ENCODE data around the gene ST6GALNAC3.

ST6GALNAC3 gene

GRCh38 chr1:76142771-76143540, 68.4 kb downstream of the ST6GALNAC3 start:
- DNase-seq (ENCODE audit: low spot score), result no peak

- DNase-seq (ENCODE audit: low spot score), result no peak
These were observed 69.7 kb downstream of the ST6GALNAC3 start for GRCh38 chr1:76144247-76144646.

- no peak for DNase-seq (ENCODE audit: low spot score)
These were observed 70.8 kb downstream of the ST6GALNAC3 start for GRCh38 chr1:76145332-76145731.

DNA sequence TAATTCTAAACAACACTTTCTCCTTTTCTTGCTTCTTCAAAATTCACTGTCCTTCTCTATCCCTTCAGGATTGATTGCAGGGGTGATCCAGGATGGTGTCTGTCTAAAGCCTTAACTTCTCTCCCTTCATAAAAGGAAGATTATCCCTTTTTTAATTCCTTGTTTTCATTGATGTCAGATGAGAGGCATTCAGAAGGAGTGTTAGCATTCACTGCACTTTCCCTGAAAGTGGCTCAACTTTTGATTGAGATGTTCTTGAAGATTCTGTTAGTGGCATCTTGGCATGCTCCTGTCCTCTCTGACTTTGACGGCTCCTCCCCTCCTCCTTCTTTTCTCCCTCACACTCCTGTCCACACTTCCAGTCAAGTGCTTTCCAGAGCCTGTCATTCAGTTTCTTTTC, 71.6 kb downstream of the ST6GALNAC3 start:
- DNase-seq (ENCODE audit: low spot score), result no peak

GRCh38 chr1:76147917-76148316, 73.4 kb downstream of the ST6GALNAC3 start:
- DNase-seq (ENCODE audit: low spot score), result no peak

DNA sequence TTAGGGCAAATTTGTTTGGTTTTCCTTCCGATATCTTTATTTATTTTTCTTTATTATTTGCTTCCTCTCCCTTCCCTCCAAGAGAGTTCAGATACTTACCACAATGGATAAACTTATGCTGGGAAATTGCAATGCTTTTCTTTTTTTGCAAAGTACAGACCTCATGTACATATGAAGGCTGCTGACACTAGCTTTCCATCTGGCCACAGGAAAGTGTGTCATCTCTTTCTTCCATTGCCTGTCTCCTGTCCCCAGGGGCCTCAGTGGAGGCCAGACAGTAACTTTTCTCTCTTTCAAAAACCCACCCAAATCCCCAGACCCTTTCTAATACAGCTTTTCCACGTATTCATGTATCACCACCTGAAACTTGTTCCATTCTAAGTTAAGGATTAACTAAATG, 73.9 kb downstream of the ST6GALNAC3 start:
- no peak for DNase-seq (ENCODE audit: low spot score)

GRCh38 chr1:76153841-76154205, 79.3 kb downstream of the ST6GALNAC3 start:
- DNase-seq (ENCODE audit: low spot score), result no peak

DNA sequence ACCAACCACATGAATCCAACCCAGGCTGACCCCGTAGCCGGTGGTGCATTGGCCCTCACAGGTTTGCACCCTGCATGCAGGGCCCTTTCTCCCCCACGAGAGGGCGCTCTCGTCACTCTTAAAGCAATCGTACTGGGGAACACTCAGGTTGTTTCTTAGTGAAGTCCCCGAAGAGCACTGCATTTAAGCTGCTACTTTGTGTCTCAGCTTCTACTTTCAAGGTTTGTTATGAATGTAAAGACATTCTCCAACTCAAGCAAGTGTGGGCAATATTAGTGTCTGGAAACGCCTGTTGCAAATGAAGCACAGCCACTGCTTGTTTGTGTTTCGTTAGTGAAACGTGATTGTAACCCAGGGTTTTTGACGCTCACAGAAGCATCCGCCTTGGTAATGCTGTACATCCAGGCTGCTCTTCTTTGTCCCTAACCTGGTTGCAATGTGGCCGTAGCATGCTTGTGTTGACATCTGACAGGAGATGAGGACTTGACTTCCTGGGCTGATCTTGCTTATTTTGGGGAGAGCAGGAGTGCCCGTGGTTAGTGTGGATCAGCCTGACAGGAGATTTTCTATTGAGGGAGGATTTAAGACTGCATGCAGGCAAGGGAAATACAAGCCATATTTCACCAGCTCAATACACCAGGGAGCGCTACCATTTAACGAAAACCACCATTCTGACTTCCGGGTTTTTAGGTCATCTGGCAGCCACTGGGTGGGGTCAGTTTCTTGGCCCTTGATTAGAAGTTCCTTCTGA, 79.8 kb downstream of the ST6GALNAC3 start:
- DNase-seq (ENCODE audit: low spot score), result peak; percentile 85

DNA sequence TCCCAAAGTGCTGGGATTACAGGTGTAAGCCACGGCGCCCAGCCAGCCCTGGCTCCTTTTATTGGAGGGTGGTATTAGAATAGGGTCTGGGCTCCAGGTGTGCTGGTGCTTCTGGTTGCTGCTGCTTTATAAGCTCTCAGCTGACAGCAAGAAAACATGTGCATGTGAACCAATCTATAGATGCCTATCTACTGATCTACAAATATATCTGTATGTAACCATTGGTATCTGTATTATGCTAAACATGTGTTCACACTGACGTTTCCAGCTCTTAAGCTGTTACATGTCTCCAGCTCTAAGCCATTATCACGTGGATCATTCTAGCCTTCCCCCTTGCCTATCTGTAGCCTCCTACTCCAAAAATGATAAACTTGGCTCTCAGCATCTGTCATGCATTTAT, 82.4 kb downstream of the ST6GALNAC3 start:
- DNase-seq (ENCODE audit: low spot score), result no peak

GRCh38 chr1:76158126-76158525, 83.6 kb downstream of the ST6GALNAC3 start:
- no peak for DNase-seq (ENCODE audit: low spot score)

DNA sequence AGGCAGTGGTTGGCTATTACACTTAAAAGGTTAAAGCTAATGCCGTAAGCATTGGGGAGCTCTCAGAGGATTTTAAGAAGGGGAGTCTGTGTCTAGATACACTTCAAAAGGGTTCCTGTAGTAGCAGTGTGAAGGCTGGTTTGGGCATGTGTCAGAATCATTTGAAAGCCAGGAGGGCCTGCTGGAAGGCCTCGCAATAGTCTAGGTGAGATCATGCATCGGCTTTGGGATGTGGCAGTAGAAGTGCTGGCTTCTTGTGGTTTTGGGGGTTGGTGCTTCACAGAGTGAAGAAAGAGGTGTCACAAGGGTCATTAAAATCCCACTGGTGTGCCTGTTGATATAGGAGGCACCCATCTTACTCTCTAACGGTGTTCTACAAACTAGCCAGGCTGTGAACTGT, 85.7 kb downstream of the ST6GALNAC3 start:
- DNase-seq (ENCODE audit: low spot score), result no peak

- no peak for DNase-seq (ENCODE audit: low spot score)
These were observed 86.9 kb downstream of the ST6GALNAC3 start for GRCh38 chr1:76161451-76161850.

DNA sequence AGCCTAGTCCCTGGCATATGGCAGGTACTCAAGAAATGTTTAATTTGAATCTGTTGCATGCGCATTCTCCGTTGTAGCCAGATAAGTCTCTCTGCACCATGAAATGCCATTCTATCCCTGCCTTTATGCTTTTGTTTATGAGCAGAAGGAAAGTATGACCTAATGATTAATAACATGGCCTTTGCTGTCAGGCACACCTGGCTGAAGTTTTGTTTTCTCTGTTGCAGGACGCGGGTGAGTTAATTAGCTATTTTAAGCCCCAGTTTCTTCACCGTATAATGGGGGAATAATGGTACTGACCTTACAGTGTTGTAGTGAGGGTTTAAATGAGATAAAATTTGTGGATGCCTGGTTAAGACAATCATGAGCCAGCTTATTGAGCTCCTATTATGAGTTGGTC, 87.7 kb downstream of the ST6GALNAC3 start:
- DNase-seq (ENCODE audit: low spot score), result no peak

DNA sequence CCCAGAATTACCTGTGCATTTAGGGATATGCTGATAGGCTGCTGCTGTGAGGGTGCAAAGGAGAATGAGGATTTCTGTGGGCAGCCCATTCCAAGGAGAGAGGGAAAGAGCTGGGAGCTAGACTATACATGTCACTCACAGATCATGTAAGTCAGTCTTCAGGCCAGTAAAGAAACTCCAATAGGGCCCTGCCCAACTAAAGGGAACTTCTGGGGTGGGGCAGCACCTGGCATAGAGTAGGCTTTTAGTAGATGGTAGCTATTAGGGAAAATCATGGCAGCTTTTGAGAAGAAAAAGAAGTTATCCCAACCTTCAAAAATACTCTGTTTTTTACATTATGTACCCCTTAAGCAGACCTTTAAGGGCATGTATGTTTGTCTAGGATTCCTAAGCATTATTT, 89.6 kb downstream of the ST6GALNAC3 start:
- DNase-seq (ENCODE audit: low spot score), result no peak

GRCh38 chr1:76170084-76170483, 95.5 kb downstream of the ST6GALNAC3 start:
- DNase-seq (ENCODE audit: low spot score), result no peak

- DNase-seq (ENCODE audit: low spot score), result no peak
These were observed 96.0 kb downstream of the ST6GALNAC3 start for GRCh38 chr1:76170513-76170912.

- no peak for DNase-seq (ENCODE audit: low spot score)
These were observed 101.5 kb downstream of the ST6GALNAC3 start for GRCh38 chr1:76176000-76176399.

GRCh38 chr1:76177615-76178014, 103.1 kb downstream of the ST6GALNAC3 start:
- no peak for DNase-seq (ENCODE audit: low spot score)

GRCh38 chr1:76179219-76179698, 104.7 kb downstream of the ST6GALNAC3 start:
- DNase-seq (ENCODE audit: low spot score), result no peak

GRCh38 chr1:76185207-76185606, 110.7 kb downstream of the ST6GALNAC3 start:
- no peak for DNase-seq (ENCODE audit: low spot score)

- no peak for DNase-seq (ENCODE audit: low spot score)
These were observed 112.1 kb downstream of the ST6GALNAC3 start for GRCh38 chr1:76186554-76187170.

- DNase-seq (ENCODE audit: low spot score), result no peak
These were observed 112.9 kb downstream of the ST6GALNAC3 start for GRCh38 chr1:76187436-76187835.

GRCh38 chr1:76189310-76189709, 114.8 kb downstream of the ST6GALNAC3 start:
- no peak for DNase-seq (ENCODE audit: low spot score)

Data from GM03348 (cell line).